22Rv1 (cell line): Measurements from ENCODE around the gene GPR17.

Experiments
- H3K27ac ChIP-seq: fragments of 450-650 bp; 2 replicates; pipeline ENCODE4 v1.5.1; 2017
- CTCF ChIP-seq: fragments of 450-650 bp; IDR thresholded peaks from 2 replicates; pipeline ENCODE4 v1.5.1; 2017; ENCODE audit warnings: mild to moderate bottlenecking
- ZFX ChIP-seq: fragments of 450-650 bp; IDR thresholded peaks from 2 replicates; pipeline ENCODE4 v1.6.1; 2017; ENCODE audit warnings: antibody characterized with exemption, borderline replicate concordance

Gene GPR17

GRCh38 chr2:127627740-127628571 lies 18.0 kb upstream of the GPR17 start:
- TF ChIP-seq CTCF (no peak), ZFX (no peak)
- no peak overlapping the region for H3K27ac ChIP-seq

- H3K27ac ChIP-seq: no peak overlapping the region
- TF ChIP-seq ZFX: no peak
- TF ChIP-seq CTCF: no peak
Measured at GRCh38 chr2:127628767-127629614, 17.0 kb upstream of the GPR17 start.

- TF ChIP-seq CTCF (no peak), ZFX (no peak)
- H3K27ac ChIP-seq: no peak overlapping the region
Measured at GRCh38 chr2:127629637-127630036, 16.3 kb upstream of the GPR17 start.

- TF ChIP-seq ZFX: no peak
- TF ChIP-seq CTCF: no peak
- no peak overlapping the region for H3K27ac ChIP-seq
Measured at GRCh38 chr2:127630096-127630863, 15.7 kb upstream of the GPR17 start.

GRCh38 chr2:127630864-127631540 lies 15.0 kb upstream of the GPR17 start:
- H3K27ac ChIP-seq: no peak overlapping the region
- TF ChIP-seq CTCF (no peak), ZFX (no peak)

- no peak overlapping the region for H3K27ac ChIP-seq
- TF ChIP-seq CTCF: no peak
- TF ChIP-seq ZFX: no peak
Measured at GRCh38 chr2:127631541-127631996, 14.4 kb upstream of the GPR17 start.
